CD8-positive, alpha-beta memory T cell (primary cell): Measurements from ENCODE around the gene DCTD. TPM values are rescaled to one million over a fixed set of nuclear protein-coding genes. Genes with fewer than 3 reads are reported as not detected.
"Not testable (repeated sequence)": the region's sequence is repeated elsewhere in the genome, so short reads cannot be mapped to it uniquely, and the experiment has no call there.

Experiments used
- CTCF ChIA-PET: fragments of 350-600 bp; sonication (Branson Sonifier 250); formaldehyde crosslinking; loops from one replicate; lab custom pipeline; 2021; ENCODE audit warnings: antibody characterized with exemption; lab: Charles Lee
- POLR2A ChIA-PET: fragments of 350-600 bp; sonication (Branson Sonifier 250); formaldehyde crosslinking; loops from one replicate; lab custom pipeline; 2021; ENCODE audit warnings: antibody characterized with exemption; lab: Charles Lee
- DNase-seq, 5 donors: peaks; one replicate each; pipeline versions ENCODE4 v3.0.0 to v3.0.0-alpha.2; 2020 to 2022; ENCODE audit warnings: mixed read lengths in 1 of 5
- H3K27ac ChIP-seq: one replicate; pipeline ENCODE4 v1.7.0; 2013; ENCODE audit warnings: low read depth, mild to moderate bottlenecking, low read length, moderate library complexity
- H3K27me3 ChIP-seq: 2 replicates; pipeline ENCODE4 v1.7.0; 2013; ENCODE audit warnings: low read length, mild to moderate bottlenecking; ENCODE audit not compliant: insufficient read depth, poor library complexity, severe bottlenecking
- H3K36me3 ChIP-seq: 2 replicates; pipeline ENCODE4 v1.7.0; 2013; ENCODE audit warnings: mild to moderate bottlenecking, low read length, moderate library complexity; ENCODE audit not compliant: insufficient read depth
- H3K4me1 ChIP-seq: 2 replicates; pipeline ENCODE4 v1.7.0; 2013; ENCODE audit warnings: mild to moderate bottlenecking, low read length, moderate library complexity; ENCODE audit not compliant: insufficient read depth
- H3K4me3 ChIP-seq: 2 replicates; pipeline ENCODE4 v1.7.0; 2013; ENCODE audit warnings: mild to moderate bottlenecking, low read length
- H3K9me3 ChIP-seq: 2 replicates; pipeline ENCODE4 v1.7.0; 2013; ENCODE audit warnings: mild to moderate bottlenecking, low read length
- H3K27ac Mint-ChIP-seq, 8 donors: one replicate each; pipeline ENCODE4 v1.8.0; 2020 to 2021; ENCODE audit warnings: mixed read lengths in 8 of 8, mild to moderate bottlenecking in 6 of 8, inconsistent platforms in 3 of 8, moderate library complexity in 3 of 8
- H3K27me3 Mint-ChIP-seq, 2 donors: one replicate each; pipeline ENCODE4 v1.8.0; 2020 to 2021; ENCODE audit warnings: mixed read lengths in 2 of 2, mild to moderate bottlenecking in 1 of 2, moderate library complexity in 1 of 2
- H3K36me3 Mint-ChIP-seq, 3 donors: one replicate each; pipeline ENCODE4 v1.8.0; 2020 to 2021; ENCODE audit warnings: mixed read lengths in 3 of 3, inconsistent platforms in 1 of 3, mild to moderate bottlenecking in 1 of 3
- H3K4me1 Mint-ChIP-seq, 3 donors: one replicate each; pipeline ENCODE4 v1.8.0; 2020 to 2021; ENCODE audit warnings: mixed read lengths in 3 of 3, inconsistent platforms in 1 of 3, mild to moderate bottlenecking in 1 of 3
- H3K4me3 Mint-ChIP-seq, 7 donors: one replicate each; pipeline ENCODE4 v1.8.0; 2020 to 2021; ENCODE audit warnings: mixed read lengths in 7 of 7, mild to moderate bottlenecking in 6 of 7, moderate library complexity in 4 of 7, inconsistent platforms in 2 of 7
- H3K9me3 Mint-ChIP-seq, 5 donors: one replicate each; pipeline ENCODE4 v1.8.0; 2020 to 2022; ENCODE audit warnings: mixed read lengths in 5 of 5, mild to moderate bottlenecking in 3 of 5, moderate library complexity in 2 of 5, inconsistent platforms in 1 of 5
- polyA plus RNA-seq: library from polyadenylated mRNA; unstranded; fragments of 300-500 nt; fragmentation: Illumina TruSeq; gene quantifications from one replicate; pipeline ENCODE4 v1.2.3, GENCODE V29; 2021
- total RNA-seq, 2 experiments: library from RNA; stranded (reverse); gene quantifications; one replicate each; pipeline ENCODE4 v1.2.3, GENCODE V29; 2021

Gene DCTD
- total and polyA plus RNA-seq, 3 experiments from 2014 or later = 105 to 150 (median 145) TPM

GRCh38 chr4:182908124-182908523 lies 9.1 kb downstream of the DCTD start:
- Mint-ChIP-seq H3K4me3 (no peak overlapping the region), H3K9me3 (no peaks in the 10 kb centered on the region), H3K27me3 (peaks cover 0 to 2% of the 10 kb centered on the region in 2 donors), H3K4me1 (peaks cover 43 to 63% (median 50%) of the 10 kb centered on the region in 3 donors), H3K27ac (no peak overlapping the region), H3K36me3 (peaks cover 20 to 90% (median 38%) of the 10 kb centered on the region in 3 donors)
- H3K4me3 ChIP-seq = no peak overlapping the region
- H3K36me3 ChIP-seq = peaks cover 23% of the 10 kb centered on the region
- CTCF ChIA-PET = interaction anchor here (2.0 kb wide), 1 partner anchor 17 kb away, joined by 5 read pairs; no protein-coding TSS in a partner anchor
- no peaks in the 10 kb centered on the region for H3K9me3 ChIP-seq
- no peaks in the 10 kb centered on the region for H3K4me1 ChIP-seq
- POLR2A ChIA-PET = no interaction called here
- no peak overlapping the region for H3K27ac ChIP-seq
- DNase-seq = no peak
- H3K27me3 ChIP-seq = no peaks in the 10 kb centered on the region

- H3K36me3 ChIP-seq = peaks cover 23% of the 10 kb centered on the region
- no peak overlapping the region for H3K27ac ChIP-seq
- Mint-ChIP-seq H3K4me3 (no peak overlapping the region), H3K36me3 (peaks cover 17 to 90% (median 33%) of the 10 kb centered on the region in 3 donors), H3K27me3 (peaks cover 0 to 2% of the 10 kb centered on the region in 2 donors), H3K27ac (peak overlapping the region in 2 of 8 donors; percentile 48 to 73), H3K9me3 (no peaks in the 10 kb centered on the region), H3K4me1 (peaks cover 37 to 56% (median 43%) of the 10 kb centered on the region in 3 donors)
- POLR2A ChIA-PET = no interaction called here
- no peaks in the 10 kb centered on the region for H3K27me3 ChIP-seq
- H3K4me3 ChIP-seq = no peak overlapping the region
- no peak for DNase-seq
- H3K9me3 ChIP-seq = no peaks in the 10 kb centered on the region
- H3K4me1 ChIP-seq = no peaks in the 10 kb centered on the region
- CTCF ChIA-PET = no interaction called here
These were observed 9.8 kb downstream of the DCTD start for GRCh38 chr4:182907396-182907795.

GRCh38 chr4:182906786-182907185 lies 10.4 kb downstream of the DCTD start:
- no peaks in the 10 kb centered on the region for H3K9me3 Mint-ChIP-seq
- no peak overlapping the region for H3K4me3 ChIP-seq
- H3K27ac ChIP-seq = no peak overlapping the region
- no peaks in the 10 kb centered on the region for H3K9me3 ChIP-seq
- H3K27me3 Mint-ChIP-seq = peaks cover 0 to 2% of the 10 kb centered on the region in 2 donors
- peaks cover 13 to 90% (median 35%) of the 10 kb centered on the region in 3 donors for H3K36me3 Mint-ChIP-seq
- H3K4me1 ChIP-seq = no peaks in the 10 kb centered on the region
- peaks cover 31 to 50% (median 37%) of the 10 kb centered on the region in 3 donors for H3K4me1 Mint-ChIP-seq
- ChIA-PET CTCF (no interaction called here), POLR2A (no interaction called here)
- H3K27me3 ChIP-seq = no peaks in the 10 kb centered on the region
- H3K27ac Mint-ChIP-seq = no peak overlapping the region
- H3K36me3 ChIP-seq = peaks cover 21% of the 10 kb centered on the region
- H3K4me3 Mint-ChIP-seq = no peak overlapping the region
- no peak for DNase-seq

GRCh38 chr4:182905038-182905437 lies 12.1 kb downstream of the DCTD start:
- Histone ChIP-seq H3K9me3 (no peaks in the 10 kb centered on the region), H3K36me3 (peaks cover 10% of the 10 kb centered on the region), H3K27me3 (no peaks in the 10 kb centered on the region), H3K4me3 (no peak overlapping the region), H3K4me1 (no peaks in the 10 kb centered on the region), H3K27ac (no peak overlapping the region)
- H3K4me3 Mint-ChIP-seq = no peak overlapping the region
- peaks cover 5 to 88% (median 31%) of the 10 kb centered on the region in 3 donors for H3K36me3 Mint-ChIP-seq
- peak overlapping the region in 3 of 8 donors; percentile 6 to 87 (median 47) for H3K27ac Mint-ChIP-seq
- POLR2A ChIA-PET = no interaction called here
- DNase-seq = no peak
- H3K4me1 Mint-ChIP-seq = peaks cover 26 to 32% (median 29%) of the 10 kb centered on the region in 3 donors
- no peaks in the 10 kb centered on the region for H3K9me3 Mint-ChIP-seq
- CTCF ChIA-PET = interaction anchor here (1.0 to 1.7 kb wide), 2 partner anchors 11 to 32 kb away, joined by 3 to 4 read pairs; no protein-coding TSS in a partner anchor
- peaks cover 0 to 2% of the 10 kb centered on the region in 2 donors for H3K27me3 Mint-ChIP-seq

- CTCF ChIA-PET = interaction anchor here (0.9 to 1.7 kb wide), 3 partner anchors 10 to 33 kb away, joined by 3 to 4 read pairs (median 4); no protein-coding TSS in a partner anchor
These were observed 12.9 kb downstream of the DCTD start for GRCh38 chr4:182904211-182904761.

GRCh38 chr4:182903013-182903412 lies 14.2 kb downstream of the DCTD start:
- H3K27ac Mint-ChIP-seq = peak overlapping the region in 3 of 8 donors; percentile 8 to 36 (median 22)
- no peaks in the 10 kb centered on the region for H3K4me1 ChIP-seq
- H3K27ac ChIP-seq = no peak overlapping the region
- peaks cover 5 to 91% (median 40%) of the 10 kb centered on the region in 3 donors for H3K36me3 Mint-ChIP-seq
- peaks cover 9% of the 10 kb centered on the region for H3K36me3 ChIP-seq
- ChIA-PET POLR2A (no interaction called here), CTCF (no interaction called here)
- no peaks in the 10 kb centered on the region for H3K9me3 Mint-ChIP-seq
- peaks cover 0 to 2% of the 10 kb centered on the region in 2 donors for H3K27me3 Mint-ChIP-seq
- no peak overlapping the region for H3K4me3 ChIP-seq
- H3K9me3 ChIP-seq = no peaks in the 10 kb centered on the region
- H3K4me1 Mint-ChIP-seq = peaks cover 17 to 21% (median 19%) of the 10 kb centered on the region in 3 donors
- DNase-seq = no peak
- no peak overlapping the region for H3K4me3 Mint-ChIP-seq
- no peaks in the 10 kb centered on the region for H3K27me3 ChIP-seq

More at GRCh38 chr4:182904211-182904761, 12.9 kb downstream of the DCTD start:
- Mint-ChIP-seq H3K4me1 (peaks cover 18 to 25% (median 23%) of the 10 kb centered on the region in 3 donors), H3K9me3 (no peaks in the 10 kb centered on the region), H3K27me3 (peaks cover 0 to 2% of the 10 kb centered on the region in 2 donors), H3K27ac (peak overlapping the region in 3 of 8 donors; percentile 67 to 87 (median 84)), H3K4me3 (no peak overlapping the region), H3K36me3 (peaks cover 5 to 87% (median 35%) of the 10 kb centered on the region in 3 donors)
- no peaks in the 10 kb centered on the region for H3K27me3 ChIP-seq
- no peak overlapping the region for H3K4me3 ChIP-seq
- no peak overlapping the region for H3K27ac ChIP-seq
- H3K4me1 ChIP-seq = no peaks in the 10 kb centered on the region
- peaks cover 10% of the 10 kb centered on the region for H3K36me3 ChIP-seq
- no peaks in the 10 kb centered on the region for H3K9me3 ChIP-seq
- POLR2A ChIA-PET = no interaction called here
- no peak for DNase-seq

GRCh38 chr4:182901337-182901736 lies 15.8 kb downstream of the DCTD start:
- POLR2A ChIA-PET = no interaction called here
- Histone ChIP-seq H3K4me1 (no peaks in the 10 kb centered on the region), H3K4me3 (no peak overlapping the region), H3K27me3 (no peaks in the 10 kb centered on the region), H3K27ac (no peak overlapping the region), H3K36me3 (no peaks in the 10 kb centered on the region), H3K9me3 (no peaks in the 10 kb centered on the region)
- Mint-ChIP-seq H3K4me3 (no peak overlapping the region), H3K36me3 (peaks cover 5 to 89% (median 38%) of the 10 kb centered on the region in 3 donors), H3K9me3 (no peaks in the 10 kb centered on the region), H3K27ac (no peak overlapping the region), H3K27me3 (peaks cover 0 to 2% of the 10 kb centered on the region in 2 donors), H3K4me1 (peaks cover 13 to 20% (median 16%) of the 10 kb centered on the region in 3 donors)
- DNase-seq = no peak
- CTCF ChIA-PET = no interaction called here

- POLR2A ChIA-PET, H3K27me3 ChIP-seq, H3K9me3 Mint-ChIP-seq, CTCF ChIA-PET, H3K36me3 ChIP-seq, H3K4me3 Mint-ChIP-seq, H3K9me3 ChIP-seq, H3K4me3 ChIP-seq, H3K27me3 Mint-ChIP-seq, DNase-seq, H3K4me1 ChIP-seq, H3K27ac ChIP-seq: not testable (repeated sequence)
- H3K27ac Mint-ChIP-seq = peak overlapping the region in 1 of 8 donors; percentile 69
- peaks cover 9 to 14% (median 13%) of the 10 kb centered on the region in 3 donors for H3K4me1 Mint-ChIP-seq
- H3K36me3 Mint-ChIP-seq = peaks cover 5 to 91% (median 37%) of the 10 kb centered on the region in 3 donors
These were observed 17.2 kb downstream of the DCTD start for GRCh38 chr4:182900021-182900420.
